ENCODE data around the gene SMARCAL1.

Gene SMARCAL1

GRCh38 chr2:216478791-216479190 is 66.5 kb downstream of the SMARCAL1 start:
- TF ChIP-seq, protein P1, sequence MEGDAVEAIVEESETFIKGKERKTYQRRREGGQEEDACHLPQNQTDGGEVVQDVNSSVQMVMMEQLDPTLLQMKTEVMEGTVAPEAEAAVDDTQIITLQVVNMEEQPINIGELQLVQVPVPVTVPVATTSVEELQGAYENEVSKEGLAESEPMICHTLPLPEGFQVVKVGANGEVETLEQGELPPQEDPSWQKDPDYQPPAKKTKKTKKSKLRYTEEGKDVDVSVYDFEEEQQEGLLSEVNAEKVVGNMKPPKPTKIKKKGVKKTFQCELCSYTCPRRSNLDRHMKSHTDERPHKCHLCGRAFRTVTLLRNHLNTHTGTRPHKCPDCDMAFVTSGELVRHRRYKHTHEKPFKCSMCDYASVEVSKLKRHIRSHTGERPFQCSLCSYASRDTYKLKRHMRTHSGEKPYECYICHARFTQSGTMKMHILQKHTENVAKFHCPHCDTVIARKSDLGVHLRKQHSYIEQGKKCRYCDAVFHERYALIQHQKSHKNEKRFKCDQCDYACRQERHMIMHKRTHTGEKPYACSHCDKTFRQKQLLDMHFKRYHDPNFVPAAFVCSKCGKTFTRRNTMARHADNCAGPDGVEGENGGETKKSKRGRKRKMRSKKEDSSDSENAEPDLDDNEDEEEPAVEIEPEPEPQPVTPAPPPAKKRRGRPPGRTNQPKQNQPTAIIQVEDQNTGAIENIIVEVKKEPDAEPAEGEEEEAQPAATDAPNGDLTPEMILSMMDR (conservative IDR thresholded peaks at IDR 0.05; ENCODE audit: low read depth, low read length), result no peak
- no peak for DNase-seq (ENCODE audit: low read depth)
- H3K4me3 ChIP-seq (ENCODE audit: low read depth, low read length), result no peak overlapping the region

DNA sequence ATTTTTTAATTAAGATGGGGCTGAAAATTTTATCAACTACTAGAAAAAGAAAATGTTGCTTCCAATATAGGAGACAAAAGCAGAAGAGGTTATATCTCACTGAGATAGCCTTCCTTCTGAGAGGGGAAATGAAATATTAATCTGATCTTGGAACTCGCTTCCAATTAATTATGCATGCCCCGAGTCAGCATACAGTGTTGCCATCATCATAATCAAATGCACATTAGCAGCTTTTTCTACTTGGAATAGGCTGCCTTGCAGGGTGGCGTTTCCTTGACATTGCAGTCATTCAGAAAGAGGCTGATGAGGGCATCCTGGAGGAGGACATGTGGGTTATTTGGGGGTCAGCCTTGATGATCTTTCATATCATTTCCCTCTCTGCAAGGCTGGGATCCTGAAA is 67.9 kb downstream of the SMARCAL1 start:
- TF ChIP-seq, protein P1 (conservative IDR thresholded peaks at IDR 0.05; ENCODE audit: low read depth, low read length), result no peak
- DNase-seq (ENCODE audit: low read depth), result no peak
- H3K4me3 ChIP-seq (ENCODE audit: low read depth, low read length), result no peak overlapping the region

- DNase-seq (ENCODE audit: low read depth), result no peak
- no peak overlapping the region for H3K4me3 ChIP-seq (ENCODE audit: low read depth, low read length)
- TF ChIP-seq, protein P1 (conservative IDR thresholded peaks at IDR 0.05; ENCODE audit: low read depth, low read length), result no peak
Measured at GRCh38 chr2:216482640-216483039, 70.4 kb downstream of the SMARCAL1 start.

DNA sequence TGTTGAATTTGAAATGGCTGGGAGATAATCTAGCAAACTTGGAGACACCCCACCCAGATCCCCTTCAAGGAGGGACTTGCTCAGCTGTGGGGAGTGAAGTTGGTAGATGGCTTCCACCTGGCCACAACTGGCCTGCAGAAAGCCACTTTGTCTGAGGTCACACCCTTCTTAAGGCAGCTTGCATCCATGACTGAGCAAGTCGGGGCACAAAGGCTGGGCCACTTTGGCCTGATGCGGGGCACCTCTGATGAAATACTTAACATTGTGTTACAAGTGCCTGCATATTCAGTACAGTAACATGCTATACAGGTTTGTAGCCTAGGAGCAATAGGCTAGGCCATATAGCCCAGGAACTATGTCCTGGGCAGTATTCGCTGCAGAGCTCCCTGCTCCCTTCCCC is 73.0 kb downstream of the SMARCAL1 start:
- TF ChIP-seq, protein P1 (conservative IDR thresholded peaks at IDR 0.05; ENCODE audit: low read depth, low read length), result no peak
- no peak overlapping the region for H3K4me3 ChIP-seq (ENCODE audit: low read depth, low read length)
- DNase-seq (ENCODE audit: low read depth), result no peak

- TF ChIP-seq, protein P1 (conservative IDR thresholded peaks at IDR 0.05; ENCODE audit: low read depth, low read length), result no peak
- no peak overlapping the region for H3K4me3 ChIP-seq (ENCODE audit: low read depth, low read length)
- DNase-seq (ENCODE audit: low read depth), result no peak
Measured at GRCh38 chr2:216485745-216486144, 73.5 kb downstream of the SMARCAL1 start.

DNA sequence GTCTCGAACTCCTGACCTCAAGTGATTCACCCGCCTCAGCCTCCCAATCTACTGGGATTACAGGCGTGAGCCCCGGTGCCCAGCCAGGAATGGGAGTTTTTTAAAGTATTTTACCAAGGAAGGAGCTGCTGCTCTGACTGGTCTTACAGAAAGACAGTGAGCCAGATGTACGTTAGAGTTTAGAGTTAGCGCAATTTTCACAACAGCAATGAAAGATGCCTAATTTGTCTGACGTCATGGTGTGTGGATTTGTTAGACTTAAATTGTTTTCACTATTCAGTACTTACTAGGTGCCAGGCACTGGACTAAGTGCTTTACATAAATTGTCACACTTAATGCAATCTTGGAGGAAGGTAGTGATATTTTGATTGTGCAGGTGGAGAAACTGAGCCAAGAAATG is 74.0 kb downstream of the SMARCAL1 start:
- TF ChIP-seq, protein P1 (conservative IDR thresholded peaks at IDR 0.05; ENCODE audit: low read depth, low read length), result no peak
- DNase-seq (ENCODE audit: low read depth), result no peak
- H3K4me3 ChIP-seq (ENCODE audit: low read depth, low read length), result no peak overlapping the region

DNA sequence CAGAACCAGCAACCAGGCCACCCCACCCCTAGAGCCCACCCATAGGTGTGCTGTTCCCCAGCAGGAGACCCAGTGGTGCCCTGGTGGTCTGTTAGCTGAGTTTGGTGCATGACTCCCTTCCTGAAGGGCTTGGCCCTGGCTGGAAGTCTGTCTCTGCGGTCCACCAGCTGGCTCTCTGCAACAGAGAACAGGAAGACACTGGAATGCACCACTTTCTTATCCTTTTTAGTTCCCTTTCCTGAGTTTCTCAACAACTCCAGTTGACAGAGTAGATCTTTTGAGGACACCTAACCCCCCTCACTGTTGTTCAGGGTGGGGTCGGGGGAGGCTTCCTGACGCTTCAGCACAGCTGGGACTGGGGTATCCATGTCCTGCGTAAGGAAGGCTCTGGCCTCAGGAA is 74.4 kb downstream of the SMARCAL1 start:
- H3K4me3 ChIP-seq (ENCODE audit: low read depth, low read length), result no peak overlapping the region
- DNase-seq (ENCODE audit: low read depth), result no peak
- TF ChIP-seq, protein P1 (conservative IDR thresholded peaks at IDR 0.05; ENCODE audit: low read depth, low read length), result no peak

Measured in choroid plexus epithelial cell (primary cell).